ENCODE data around the gene MYB. TPM values are rescaled to one million over a fixed set of nuclear protein-coding genes. Genes with fewer than 3 reads are reported as not detected.

MYB gene
- total and polyA plus RNA-seq, 2 experiments from 2014 or later, result 4.2 to 7.9 TPM

DNA sequence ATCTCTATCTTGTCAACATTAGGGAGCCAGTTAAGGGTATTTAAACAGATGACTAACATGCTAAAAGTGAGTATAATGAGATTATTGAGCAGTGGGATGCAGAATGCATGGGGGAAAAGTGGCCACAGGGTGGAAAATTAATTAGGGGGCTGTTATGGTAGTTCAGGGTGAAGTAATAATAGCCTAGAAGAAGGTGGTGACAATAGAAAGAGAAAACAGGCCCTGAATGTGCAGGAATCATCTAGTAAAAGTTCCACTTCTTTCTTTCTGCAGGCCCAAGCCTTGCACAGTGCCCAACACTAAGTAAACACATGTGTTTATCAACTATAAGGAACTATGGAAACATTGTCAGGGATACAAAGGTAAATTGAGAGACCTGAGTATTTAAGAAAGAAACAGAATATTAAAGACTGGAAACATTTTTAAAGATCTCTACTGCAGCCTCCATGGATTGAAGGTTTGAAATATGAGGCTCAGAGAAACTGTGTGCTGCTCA lies 7.1 kb upstream of the MYB start:
- no peaks in the 10 kb centered on the region for H3K36me3 ChIP-seq (ENCODE audit: insufficient read depth)
- no peak overlapping the region for H3K4me3 Mint-ChIP-seq
- ATAC-seq (no peak), DNase-seq (ENCODE audit: low spot score) (no peak)
- no peaks in the 10 kb centered on the region; the same call in 2 of the 3 replicates for H3K9me3 Mint-ChIP-seq
- H3K79me2 ChIP-seq (replicated peaks; ENCODE audit: insufficient read depth), result no peaks in the 10 kb centered on the region
- no peak overlapping the region for H2AFZ ChIP-seq
- no peak overlapping the region for H3K27ac ChIP-seq (ENCODE audit: low read depth)
- H3K4me2 ChIP-seq, result no peak overlapping the region
- no peak overlapping the region for H3K27ac Mint-ChIP-seq
- no peak overlapping the region for H3K4me3 ChIP-seq
- H4K20me1 ChIP-seq (replicated peaks; ENCODE audit: insufficient read depth), result no peaks in the 10 kb centered on the region
- TF ChIP-seq EZH2 (IDR thresholded peaks at IDR 0.05; ENCODE audit: low read depth, unreplicated experiment), result no peak
- TF ChIP-seq STAT1 (IDR thresholded peaks at IDR 0.05; ENCODE audit: unreplicated experiment), result no peak
- TF ChIP-seq, protein P1, sequence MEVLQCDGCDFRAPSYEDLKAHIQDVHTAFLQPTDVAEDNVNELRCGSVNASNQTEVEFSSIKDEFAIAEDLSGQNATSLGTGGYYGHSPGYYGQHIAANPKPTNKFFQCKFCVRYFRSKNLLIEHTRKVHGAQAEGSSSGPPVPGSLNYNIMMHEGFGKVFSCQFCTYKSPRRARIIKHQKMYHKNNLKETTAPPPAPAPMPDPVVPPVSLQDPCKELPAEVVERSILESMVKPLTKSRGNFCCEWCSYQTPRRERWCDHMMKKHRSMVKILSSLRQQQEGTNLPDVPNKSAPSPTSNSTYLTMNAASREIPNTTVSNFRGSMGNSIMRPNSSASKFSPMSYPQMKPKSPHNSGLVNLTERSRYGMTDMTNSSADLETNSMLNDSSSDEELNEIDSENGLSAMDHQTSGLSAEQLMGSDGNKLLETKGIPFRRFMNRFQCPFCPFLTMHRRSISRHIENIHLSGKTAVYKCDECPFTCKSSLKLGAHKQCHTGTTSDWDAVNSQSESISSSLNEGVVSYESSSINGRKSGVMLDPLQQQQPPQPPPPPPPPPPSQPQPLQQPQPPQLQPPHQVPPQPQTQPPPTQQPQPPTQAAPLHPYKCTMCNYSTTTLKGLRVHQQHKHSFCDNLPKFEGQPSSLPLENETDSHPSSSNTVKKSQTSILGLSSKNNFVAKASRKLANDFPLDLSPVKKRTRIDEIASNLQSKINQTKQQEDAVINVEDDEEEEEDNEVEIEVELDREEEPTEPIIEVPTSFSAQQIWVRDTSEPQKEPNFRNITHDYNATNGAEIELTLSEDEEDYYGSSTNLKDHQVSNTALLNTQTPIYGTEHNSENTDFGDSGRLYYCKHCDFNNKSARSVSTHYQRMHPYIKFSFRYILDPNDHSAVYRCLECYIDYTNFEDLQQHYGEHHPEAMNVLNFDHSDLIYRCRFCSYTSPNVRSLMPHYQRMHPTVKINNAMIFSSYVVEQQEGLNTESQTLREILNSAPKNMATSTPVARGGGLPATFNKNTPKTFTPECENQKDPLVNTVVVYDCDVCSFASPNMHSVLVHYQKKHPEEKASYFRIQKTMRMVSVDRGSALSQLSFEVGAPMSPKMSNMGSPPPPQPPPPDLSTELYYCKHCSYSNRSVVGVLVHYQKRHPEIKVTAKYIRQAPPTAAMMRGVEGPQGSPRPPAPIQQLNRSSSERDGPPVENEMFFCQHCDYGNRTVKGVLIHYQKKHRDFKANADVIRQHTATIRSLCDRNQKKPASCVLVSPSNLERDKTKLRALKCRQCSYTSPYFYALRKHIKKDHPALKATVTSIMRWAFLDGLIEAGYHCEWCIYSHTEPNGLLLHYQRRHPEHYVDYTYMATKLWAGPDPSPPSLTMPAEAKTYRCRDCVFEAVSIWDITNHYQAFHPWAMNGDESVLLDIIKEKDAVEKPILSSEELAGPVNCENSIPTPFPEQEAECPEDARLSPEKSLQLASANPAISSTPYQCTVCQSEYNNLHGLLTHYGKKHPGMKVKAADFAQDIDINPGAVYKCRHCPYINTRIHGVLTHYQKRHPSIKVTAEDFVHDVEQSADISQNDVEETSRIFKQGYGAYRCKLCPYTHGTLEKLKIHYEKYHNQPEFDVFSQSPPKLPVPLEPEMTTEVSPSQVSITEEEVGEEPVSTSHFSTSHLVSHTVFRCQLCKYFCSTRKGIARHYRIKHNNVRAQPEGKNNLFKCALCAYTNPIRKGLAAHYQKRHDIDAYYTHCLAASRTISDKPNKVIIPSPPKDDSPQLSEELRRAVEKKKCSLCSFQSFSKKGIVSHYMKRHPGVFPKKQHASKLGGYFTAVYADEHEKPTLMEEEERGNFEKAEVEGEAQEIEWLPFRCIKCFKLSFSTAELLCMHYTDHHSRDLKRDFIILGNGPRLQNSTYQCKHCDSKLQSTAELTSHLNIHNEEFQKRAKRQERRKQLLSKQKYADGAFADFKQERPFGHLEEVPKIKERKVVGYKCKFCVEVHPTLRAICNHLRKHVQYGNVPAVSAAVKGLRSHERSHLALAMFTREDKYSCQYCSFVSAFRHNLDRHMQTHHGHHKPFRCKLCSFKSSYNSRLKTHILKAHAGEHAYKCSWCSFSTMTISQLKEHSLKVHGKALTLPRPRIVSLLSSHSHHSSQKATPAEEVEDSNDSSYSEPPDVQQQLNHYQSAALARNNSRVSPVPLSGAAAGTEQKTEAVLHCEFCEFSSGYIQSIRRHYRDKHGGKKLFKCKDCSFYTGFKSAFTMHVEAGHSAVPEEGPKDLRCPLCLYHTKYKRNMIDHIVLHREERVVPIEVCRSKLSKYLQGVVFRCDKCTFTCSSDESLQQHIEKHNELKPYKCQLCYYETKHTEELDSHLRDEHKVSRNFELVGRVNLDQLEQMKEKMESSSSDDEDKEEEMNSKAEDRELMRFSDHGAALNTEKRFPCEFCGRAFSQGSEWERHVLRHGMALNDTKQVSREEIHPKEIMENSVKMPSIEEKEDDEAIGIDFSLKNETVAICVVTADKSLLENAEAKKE (CRISPR knock-in tag; IDR thresholded peaks at IDR 0.05), result no peak
- TF ChIP-seq EZH2phosphoT487 (IDR thresholded peaks at IDR 0.05; ENCODE audit: unreplicated experiment), result no peak
- TF ChIP-seq NANOG (IDR thresholded peaks at IDR 0.05; ENCODE audit: borderline replicate concordance), result no peak
- TF ChIP-seq CREB1 (CRISPR knock-in tag; IDR thresholded peaks at IDR 0.05; ENCODE audit: low read depth), result no peak
- no peak for TF ChIP-seq JUNB (IDR thresholded peaks at IDR 0.05; ENCODE audit: unreplicated experiment)
- no peak for TF ChIP-seq ZNF331 (CRISPR knock-in tag; IDR thresholded peaks at IDR 0.05; ENCODE audit: low read depth)
- no peak for TF ChIP-seq ZNF114 (CRISPR knock-in tag; IDR thresholded peaks at IDR 0.05)
- TF ChIP-seq, protein P2, sequence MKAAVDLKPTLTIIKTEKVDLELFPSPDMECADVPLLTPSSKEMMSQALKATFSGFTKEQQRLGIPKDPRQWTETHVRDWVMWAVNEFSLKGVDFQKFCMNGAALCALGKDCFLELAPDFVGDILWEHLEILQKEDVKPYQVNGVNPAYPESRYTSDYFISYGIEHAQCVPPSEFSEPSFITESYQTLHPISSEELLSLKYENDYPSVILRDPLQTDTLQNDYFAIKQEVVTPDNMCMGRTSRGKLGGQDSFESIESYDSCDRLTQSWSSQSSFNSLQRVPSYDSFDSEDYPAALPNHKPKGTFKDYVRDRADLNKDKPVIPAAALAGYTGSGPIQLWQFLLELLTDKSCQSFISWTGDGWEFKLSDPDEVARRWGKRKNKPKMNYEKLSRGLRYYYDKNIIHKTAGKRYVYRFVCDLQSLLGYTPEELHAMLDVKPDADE (IDR thresholded peaks at IDR 0.05), result no peak
- TF ChIP-seq, protein P3, sequence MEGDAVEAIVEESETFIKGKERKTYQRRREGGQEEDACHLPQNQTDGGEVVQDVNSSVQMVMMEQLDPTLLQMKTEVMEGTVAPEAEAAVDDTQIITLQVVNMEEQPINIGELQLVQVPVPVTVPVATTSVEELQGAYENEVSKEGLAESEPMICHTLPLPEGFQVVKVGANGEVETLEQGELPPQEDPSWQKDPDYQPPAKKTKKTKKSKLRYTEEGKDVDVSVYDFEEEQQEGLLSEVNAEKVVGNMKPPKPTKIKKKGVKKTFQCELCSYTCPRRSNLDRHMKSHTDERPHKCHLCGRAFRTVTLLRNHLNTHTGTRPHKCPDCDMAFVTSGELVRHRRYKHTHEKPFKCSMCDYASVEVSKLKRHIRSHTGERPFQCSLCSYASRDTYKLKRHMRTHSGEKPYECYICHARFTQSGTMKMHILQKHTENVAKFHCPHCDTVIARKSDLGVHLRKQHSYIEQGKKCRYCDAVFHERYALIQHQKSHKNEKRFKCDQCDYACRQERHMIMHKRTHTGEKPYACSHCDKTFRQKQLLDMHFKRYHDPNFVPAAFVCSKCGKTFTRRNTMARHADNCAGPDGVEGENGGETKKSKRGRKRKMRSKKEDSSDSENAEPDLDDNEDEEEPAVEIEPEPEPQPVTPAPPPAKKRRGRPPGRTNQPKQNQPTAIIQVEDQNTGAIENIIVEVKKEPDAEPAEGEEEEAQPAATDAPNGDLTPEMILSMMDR (conservative IDR thresholded peaks at IDR 0.05; ENCODE audit: low read depth in 2 of 2), result no peak
- TF ChIP-seq, protein P4, sequence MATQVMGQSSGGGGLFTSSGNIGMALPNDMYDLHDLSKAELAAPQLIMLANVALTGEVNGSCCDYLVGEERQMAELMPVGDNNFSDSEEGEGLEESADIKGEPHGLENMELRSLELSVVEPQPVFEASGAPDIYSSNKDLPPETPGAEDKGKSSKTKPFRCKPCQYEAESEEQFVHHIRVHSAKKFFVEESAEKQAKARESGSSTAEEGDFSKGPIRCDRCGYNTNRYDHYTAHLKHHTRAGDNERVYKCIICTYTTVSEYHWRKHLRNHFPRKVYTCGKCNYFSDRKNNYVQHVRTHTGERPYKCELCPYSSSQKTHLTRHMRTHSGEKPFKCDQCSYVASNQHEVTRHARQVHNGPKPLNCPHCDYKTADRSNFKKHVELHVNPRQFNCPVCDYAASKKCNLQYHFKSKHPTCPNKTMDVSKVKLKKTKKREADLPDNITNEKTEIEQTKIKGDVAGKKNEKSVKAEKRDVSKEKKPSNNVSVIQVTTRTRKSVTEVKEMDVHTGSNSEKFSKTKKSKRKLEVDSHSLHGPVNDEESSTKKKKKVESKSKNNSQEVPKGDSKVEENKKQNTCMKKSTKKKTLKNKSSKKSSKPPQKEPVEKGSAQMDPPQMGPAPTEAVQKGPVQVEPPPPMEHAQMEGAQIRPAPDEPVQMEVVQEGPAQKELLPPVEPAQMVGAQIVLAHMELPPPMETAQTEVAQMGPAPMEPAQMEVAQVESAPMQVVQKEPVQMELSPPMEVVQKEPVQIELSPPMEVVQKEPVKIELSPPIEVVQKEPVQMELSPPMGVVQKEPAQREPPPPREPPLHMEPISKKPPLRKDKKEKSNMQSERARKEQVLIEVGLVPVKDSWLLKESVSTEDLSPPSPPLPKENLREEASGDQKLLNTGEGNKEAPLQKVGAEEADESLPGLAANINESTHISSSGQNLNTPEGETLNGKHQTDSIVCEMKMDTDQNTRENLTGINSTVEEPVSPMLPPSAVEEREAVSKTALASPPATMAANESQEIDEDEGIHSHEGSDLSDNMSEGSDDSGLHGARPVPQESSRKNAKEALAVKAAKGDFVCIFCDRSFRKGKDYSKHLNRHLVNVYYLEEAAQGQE (IDR thresholded peaks at IDR 0.05; ENCODE audit: unreplicated experiment), result no peak
- no peaks in the 10 kb centered on the region for H3K4me1 ChIP-seq (ENCODE audit: insufficient read depth)
- H3F3A ChIP-seq (replicated peaks; ENCODE audit: low read depth), result no peaks in the 10 kb centered on the region
- peaks cover 1% of the 10 kb centered on the region for H3K27me3 ChIP-seq (ENCODE audit: insufficient read depth)
- H3K27me3 Mint-ChIP-seq (ENCODE audit: insufficient read depth, low read depth, poor library complexity), result peaks cover 3% of the 10 kb centered on the region
- no peaks in the 10 kb centered on the region for H3K4me1 Mint-ChIP-seq
- H3K9me2 ChIP-seq (ENCODE audit: insufficient read depth), result no peaks in the 10 kb centered on the region
- no peaks in the 10 kb centered on the region for H3K36me3 Mint-ChIP-seq (ENCODE audit: low read depth)

Data from GM23338 (cell line).